Calu3 (cell line): Measurements from ENCODE around the gene CACNA1S. TPM values are rescaled to one million over a fixed set of nuclear protein-coding genes. Genes with fewer than 3 reads are reported as not detected.

Source experiments
- BruUV-seq: library from RNA; stranded (reverse); fragments of 400-500 nt; replicated peaks from 2 replicates; lab custom pipeline; 2021; lab: Mats Ljungman, UMichigan
- CTCF ChIA-PET: fragments of 300-600 bp; sonication (Branson Sonifier 250); formaldehyde crosslinking; loops from one replicate; lab custom pipeline; 2022; ENCODE audit warnings: antibody characterized with exemption; lab: Charles Lee
- DNase-seq: peaks from one replicate; pipeline ENCODE4 v3.0.0; 2022
- H3K27ac Mint-ChIP-seq: one replicate; pipeline ENCODE4 v1.8.0; 2022; ENCODE audit warnings: mixed read lengths; ENCODE audit not compliant: unreplicated experiment
- H3K27me3 Mint-ChIP-seq: one replicate; pipeline ENCODE4 v1.8.0; 2022; ENCODE audit warnings: mixed read lengths; ENCODE audit not compliant: unreplicated experiment
- H3K36me3 Mint-ChIP-seq: one replicate; pipeline ENCODE4 v1.8.0; 2022; ENCODE audit warnings: mild to moderate bottlenecking, moderate library complexity, mixed read lengths; ENCODE audit not compliant: insufficient read depth, unreplicated experiment
- H3K4me1 Mint-ChIP-seq: one replicate; pipeline ENCODE4 v1.8.0; 2022; ENCODE audit warnings: mild to moderate bottlenecking, low read depth, mixed read lengths; ENCODE audit not compliant: unreplicated experiment
- H3K4me3 Mint-ChIP-seq: one replicate; pipeline ENCODE4 v1.8.0; 2022; ENCODE audit warnings: mild to moderate bottlenecking, low read depth, moderate library complexity, mixed read lengths; ENCODE audit not compliant: unreplicated experiment
- H3K9me3 Mint-ChIP-seq: one replicate; pipeline ENCODE4 v1.8.0; 2022; ENCODE audit warnings: low read depth, mixed read lengths; ENCODE audit not compliant: unreplicated experiment
- CTCF ChIP-seq: fragments of 200-600 bp; IDR thresholded peaks from one replicate; pipeline ENCODE4 v1.8.0; 2022; ENCODE audit warnings: antibody characterized with exemption; ENCODE audit not compliant: unreplicated experiment
- intact Hi-C: fragments of 100-400 bp; cut with micrococcal nuclease; formaldehyde crosslinking; loops from one replicate; pipeline ENCODE4 v1.10.0; 2022; ENCODE audit not compliant: unreplicated experiment
- total RNA-seq: library from RNA; stranded (reverse); gene quantifications from 2 replicates; pipeline ENCODE4 v1.2.3, GENCODE V29; 2022

CACNA1S gene
- total RNA-seq, 1 experiment from 2014 or later, result not detected

DNA sequence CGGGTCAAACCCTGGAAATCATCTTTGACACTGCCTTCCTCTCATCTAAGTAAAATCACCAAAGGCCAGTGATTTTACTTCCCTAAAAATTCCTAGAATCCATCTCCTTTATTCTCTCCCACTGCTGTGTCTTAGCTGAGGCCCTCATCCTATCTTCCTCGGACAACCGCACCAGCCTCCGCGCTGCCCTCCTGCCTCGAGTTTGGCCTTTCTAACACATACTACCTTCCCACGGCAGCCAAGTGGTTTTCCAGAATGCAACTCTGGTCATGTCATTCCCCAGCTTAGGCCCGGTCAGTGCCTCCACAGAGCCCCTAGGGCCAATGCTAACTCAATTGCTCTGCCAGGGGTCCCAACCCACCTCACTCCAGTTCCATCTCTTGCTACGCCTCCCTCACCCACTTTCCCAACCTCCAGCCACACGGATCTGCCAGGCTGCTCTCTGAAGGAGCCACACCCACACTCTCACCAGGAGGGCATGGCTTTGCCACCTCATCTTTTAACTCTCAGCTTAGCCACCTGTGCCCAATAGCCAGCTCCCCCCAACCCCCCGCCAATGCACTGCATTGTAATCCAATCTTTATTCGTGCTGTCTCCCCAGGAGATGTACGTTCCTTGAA is 35.3 kb upstream of the CACNA1S start:
- H3K36me3 Mint-ChIP-seq, result peaks cover 35% of the 10 kb centered on the region
- TF ChIP-seq CTCF, result no peak
- no TSS peak for BruUV-seq
- H3K4me3 Mint-ChIP-seq, result no peak overlapping the region
- H3K27me3 Mint-ChIP-seq, result no peaks in the 10 kb centered on the region
- no peak for DNase-seq
- no peaks in the 10 kb centered on the region for H3K9me3 Mint-ChIP-seq
- CTCF ChIA-PET, result no interaction called here
- no peaks in the 10 kb centered on the region for H3K4me1 Mint-ChIP-seq
- intact Hi-C loops, result no loop called here
- H3K27ac Mint-ChIP-seq, result no peak overlapping the region

DNA sequence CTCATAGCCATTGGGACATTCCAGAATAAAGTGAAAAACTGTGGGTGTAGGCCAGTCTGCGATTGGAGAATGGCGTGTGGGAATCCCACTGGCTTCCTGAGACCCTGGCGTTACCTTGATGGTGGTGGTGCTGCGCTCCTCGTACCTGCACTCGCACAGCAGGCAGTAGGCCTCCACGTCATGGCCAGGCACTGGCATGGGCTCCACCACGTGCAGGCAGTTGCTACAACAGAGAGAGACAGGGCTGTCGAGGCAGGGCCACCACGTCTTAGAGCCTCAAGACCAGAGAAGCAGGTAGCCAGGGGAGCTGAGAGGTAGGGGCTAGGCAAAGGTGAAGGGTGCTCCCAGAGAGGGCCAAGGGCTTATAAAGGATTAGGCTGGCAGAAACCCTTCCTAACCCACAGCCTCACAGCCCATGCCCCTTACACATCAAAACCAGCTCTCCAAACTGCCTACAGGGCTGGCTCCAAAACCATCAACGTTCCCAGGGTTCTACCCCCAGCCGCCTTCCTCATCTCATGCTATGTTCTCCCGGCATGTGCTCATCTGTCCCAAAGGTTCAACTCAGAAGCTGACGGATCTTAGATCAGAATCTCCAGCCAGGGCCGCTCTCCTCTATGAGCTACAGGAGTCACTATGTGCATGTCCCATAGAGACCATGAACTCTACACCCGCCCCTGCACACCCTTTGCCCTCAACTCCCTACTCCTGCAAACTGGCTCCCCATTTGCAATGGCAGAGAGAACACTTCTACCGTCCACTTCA is 34.6 kb upstream of the CACNA1S start:
- Mint-ChIP-seq H3K9me3 (no peaks in the 10 kb centered on the region), H3K36me3 (peaks cover 35% of the 10 kb centered on the region), H3K4me3 (no peak overlapping the region), H3K4me1 (no peaks in the 10 kb centered on the region), H3K27me3 (no peaks in the 10 kb centered on the region), H3K27ac (no peak overlapping the region)
- intact Hi-C loops, result no loop called here
- no peak for TF ChIP-seq CTCF
- no peak for DNase-seq
- BruUV-seq, result no TSS peak
- CTCF ChIA-PET, result no interaction called here

- no TSS peak for BruUV-seq
- no peak for DNase-seq
- intact Hi-C loops, result no loop called here
- Mint-ChIP-seq H3K4me1 (no peaks in the 10 kb centered on the region), H3K27ac (no peak overlapping the region), H3K9me3 (no peaks in the 10 kb centered on the region), H3K4me3 (no peak overlapping the region), H3K27me3 (no peaks in the 10 kb centered on the region), H3K36me3 (peaks cover 39% of the 10 kb centered on the region)
- CTCF ChIA-PET, result interaction anchor here (0.6 kb wide), 1 partner anchor 663 kb away, joined by 4 read pairs; no protein-coding TSS in a partner anchor
- TF ChIP-seq CTCF, result no peak
Measured at GRCh38 chr1:201145816-201146215, 33.6 kb upstream of the CACNA1S start.

- intact Hi-C loops, result no loop called here
- CTCF ChIA-PET, result no interaction called here
- no peaks in the 10 kb centered on the region for H3K27me3 Mint-ChIP-seq
- DNase-seq, result no peak
- BruUV-seq, result no TSS peak
- H3K4me3 Mint-ChIP-seq, result no peak overlapping the region
- H3K36me3 Mint-ChIP-seq, result peaks cover 40% of the 10 kb centered on the region
- H3K9me3 Mint-ChIP-seq, result no peaks in the 10 kb centered on the region
- TF ChIP-seq CTCF, result no peak
- no peaks in the 10 kb centered on the region for H3K4me1 Mint-ChIP-seq
- no peak overlapping the region for H3K27ac Mint-ChIP-seq
Measured at GRCh38 chr1:201145132-201145531, 32.9 kb upstream of the CACNA1S start.
